Adipocyte (in vitro differentiated cells): ENCODE measurements around the gene LST1.

Source experiments
- DNase-seq: peaks from one replicate; pipeline ENCODE4 v3.0.0-alpha.2; 2015; ENCODE audit warnings: low read depth
- H3K27me3 ChIP-seq: replicated peaks from 2 replicates; pipeline ENCODE4 v1.7.0; 2013; ENCODE audit warnings: mild to moderate bottlenecking, low read length, moderate library complexity; ENCODE audit not compliant: control insufficient read depth, insufficient read depth
- H3K36me3 ChIP-seq: 2 replicates; pipeline ENCODE4 v1.7.0; 2013; ENCODE audit warnings: low read length, mild to moderate bottlenecking, moderate library complexity; ENCODE audit not compliant: control insufficient read depth, insufficient read depth, severe bottlenecking
- H3K4me1 ChIP-seq: 2 replicates; pipeline ENCODE4 v1.7.0; 2013; ENCODE audit warnings: mild to moderate bottlenecking, low read length, moderate library complexity; ENCODE audit not compliant: control insufficient read depth, insufficient read depth
- H3K4me3 ChIP-seq: 2 replicates; pipeline ENCODE4 v1.7.0; 2013; ENCODE audit warnings: mild to moderate bottlenecking, low read length, moderate library complexity
- H3K9ac ChIP-seq: 2 replicates; pipeline ENCODE4 v1.7.0; 2013; ENCODE audit warnings: mild to moderate bottlenecking, low read length, moderate library complexity
- H3K9me3 ChIP-seq: 2 replicates; pipeline ENCODE4 v1.7.0; 2013; ENCODE audit warnings: mild to moderate bottlenecking, low read length, moderate library complexity; ENCODE audit not compliant: control insufficient read depth

LST1 gene

GRCh38 chr6:31615748-31616147, 29.7 kb downstream of the LST1 start:
- no peak for DNase-seq
- H3K9ac ChIP-seq: no peak overlapping the region

GRCh38 chr6:31617010-31617409, 30.9 kb downstream of the LST1 start:
- Histone ChIP-seq H3K36me3 (no peaks in the 10 kb centered on the region), H3K4me3 (no peak overlapping the region), H3K27me3 (no peaks in the 10 kb centered on the region), H3K9ac (no peak overlapping the region), H3K9me3 (no peaks in the 10 kb centered on the region), H3K4me1 (peaks cover 7% of the 10 kb centered on the region)
- DNase-seq: no peak

More at GRCh38 chr6:31615748-31616147, 29.7 kb downstream of the LST1 start:
- no peak overlapping the region for H3K4me3 ChIP-seq
- no peaks in the 10 kb centered on the region for H3K36me3 ChIP-seq
- H3K27me3 ChIP-seq: no peaks in the 10 kb centered on the region
- no peaks in the 10 kb centered on the region for H3K9me3 ChIP-seq
- no peaks in the 10 kb centered on the region for H3K4me1 ChIP-seq

- peak overlapping the region; percentile 84 for H3K4me3 ChIP-seq
- H3K27me3 ChIP-seq: no peaks in the 10 kb centered on the region
- peak; percentile 99 for DNase-seq
- peaks cover 18% of the 10 kb centered on the region for H3K4me1 ChIP-seq
- no peaks in the 10 kb centered on the region for H3K9me3 ChIP-seq
- H3K9ac ChIP-seq: peak overlapping the region; percentile 87
- H3K36me3 ChIP-seq: peaks cover 24% of the 10 kb centered on the region
Observed at GRCh38 chr6:31619805-31620585, 33.9 kb downstream of the LST1 start.

GRCh38 chr6:31620586-31621319, 34.7 kb downstream of the LST1 start, which contains the start of gene PRRC2A:
PRRC2A (plus strand) TSS chr6:31620715; CDS start chr6:31622790, 2,075 bp downstream.
- Histone ChIP-seq H3K4me3 (peak within 1 kb of the TSS; percentile 98), H3K36me3 (peaks cover 31% of the 10 kb centered on the region), H3K27me3 (no peaks in the 10 kb centered on the region), H3K9me3 (no peaks in the 10 kb centered on the region), H3K4me1 (peaks cover 18% of the 10 kb centered on the region), H3K9ac (peak within 1 kb of the TSS; percentile 99)
- DNase-seq: peak; percentile 83

- Histone ChIP-seq H3K4me3 (peak overlapping the region; percentile 98), H3K9me3 (no peaks in the 10 kb centered on the region), H3K36me3 (peaks cover 38% of the 10 kb centered on the region), H3K27me3 (no peaks in the 10 kb centered on the region), H3K4me1 (peaks cover 18% of the 10 kb centered on the region), H3K9ac (peak overlapping the region; percentile 99)
- peak; percentile 38 for DNase-seq
Observed at GRCh38 chr6:31621320-31621939, 35.4 kb downstream of the LST1 start.

GRCh38 chr6:31621991-31622390, 35.9 kb downstream of the LST1 start:
- H3K9me3 ChIP-seq: no peaks in the 10 kb centered on the region
- H3K9ac ChIP-seq: peak overlapping the region; percentile 99
- H3K4me3 ChIP-seq: peak overlapping the region; percentile 98
- peak; percentile 39 for DNase-seq
- no peaks in the 10 kb centered on the region for H3K27me3 ChIP-seq
- H3K36me3 ChIP-seq: peaks cover 44% of the 10 kb centered on the region
- peaks cover 18% of the 10 kb centered on the region for H3K4me1 ChIP-seq

- Histone ChIP-seq H3K36me3 (peaks cover 51% of the 10 kb centered on the region), H3K4me1 (peaks cover 18% of the 10 kb centered on the region), H3K27me3 (no peaks in the 10 kb centered on the region), H3K9me3 (no peaks in the 10 kb centered on the region), H3K9ac (peak overlapping the region; percentile 99), H3K4me3 (peak overlapping the region; percentile 98)
- no peak for DNase-seq
Observed at GRCh38 chr6:31622684-31623091, 36.6 kb downstream of the LST1 start.

- Histone ChIP-seq H3K36me3 (peaks cover 64% of the 10 kb centered on the region), H3K27me3 (no peaks in the 10 kb centered on the region), H3K9me3 (no peaks in the 10 kb centered on the region), H3K4me3 (no peak overlapping the region), H3K9ac (no peak overlapping the region), H3K4me1 (peaks cover 18% of the 10 kb centered on the region)
- no peak for DNase-seq
Observed at GRCh38 chr6:31624070-31624469, 38.0 kb downstream of the LST1 start.

- no peaks in the 10 kb centered on the region for H3K27me3 ChIP-seq
- peaks cover 11% of the 10 kb centered on the region for H3K4me1 ChIP-seq
- peaks cover 93% of the 10 kb centered on the region for H3K36me3 ChIP-seq
- DNase-seq: no peak
- H3K9ac ChIP-seq: no peak overlapping the region
- no peak overlapping the region for H3K4me3 ChIP-seq
- no peaks in the 10 kb centered on the region for H3K9me3 ChIP-seq
Observed at GRCh38 chr6:31626952-31627351, 40.9 kb downstream of the LST1 start.

- H3K27me3 ChIP-seq: no peaks in the 10 kb centered on the region
- no peak overlapping the region for H3K4me3 ChIP-seq
- no peaks in the 10 kb centered on the region for H3K9me3 ChIP-seq
- DNase-seq: no peak
- no peak overlapping the region for H3K9ac ChIP-seq
- H3K36me3 ChIP-seq: peaks cover 99% of the 10 kb centered on the region
- peaks cover 3% of the 10 kb centered on the region for H3K4me1 ChIP-seq
Observed at GRCh38 chr6:31627690-31628287, 41.7 kb downstream of the LST1 start.

GRCh38 chr6:31629014-31629413, 42.9 kb downstream of the LST1 start:
- Histone ChIP-seq H3K36me3 (peaks cover 100% of the 10 kb centered on the region), H3K27me3 (no peaks in the 10 kb centered on the region), H3K9me3 (no peaks in the 10 kb centered on the region), H3K4me1 (no peaks in the 10 kb centered on the region), H3K9ac (no peak overlapping the region), H3K4me3 (no peak overlapping the region)
- no peak for DNase-seq
